Gastrocnemius medialis (tissue), 4 donors: Measurements from ENCODE around the gene ZNF652.

Experiments used
- CTCF ChIP-seq, 5 experiments: fragments of 450-650 bp in 3 of 5; fragments of 200-600 bp in 2 of 5; sonication (generic) in 2 of 5; IDR thresholded peaks in 4 of 5; conservative IDR thresholded peaks in 1 of 5; 1 replicate in 4 of 5; 2 replicates in 1 of 5; pipeline ENCODE4 v1.5.1; 2016 to 2019; ENCODE audit warnings: antibody characterized with exemption in 5 of 5, mild to moderate bottlenecking in 3 of 5, moderate library complexity in 3 of 5
- POLR2A ChIP-seq, 2 donors: fragments of 450-650 bp; IDR thresholded peaks; one replicate each; pipeline ENCODE4 v1.6.1; 2017; ENCODE audit warnings: antibody characterized with exemption in 2 of 2, mild to moderate bottlenecking in 2 of 2, moderate library complexity in 2 of 2

DNA sequence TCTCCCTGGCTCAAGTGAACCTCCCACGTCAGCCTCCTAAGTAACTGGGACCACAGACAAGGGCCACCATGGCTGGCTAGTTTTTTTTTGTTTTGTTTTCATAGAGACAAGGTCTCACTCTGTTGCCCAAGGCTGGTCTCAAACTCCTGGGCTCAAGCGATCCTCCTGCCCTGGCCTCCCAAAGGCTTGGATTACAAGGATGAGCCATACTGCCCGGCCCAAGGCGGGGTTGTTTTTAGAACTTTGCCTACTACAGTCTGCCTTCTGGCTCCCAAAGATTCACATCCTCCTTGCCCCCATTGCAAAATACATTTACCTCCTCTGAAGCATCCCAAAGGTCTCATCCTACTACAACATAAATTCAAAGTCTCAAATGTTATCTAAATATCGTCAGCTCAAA lies 82.0 kb downstream of the ZNF652 start:
- TF ChIP-seq CTCF (IDR thresholded peaks at IDR 0.05 in 4 of 5, conservative IDR thresholded peaks at IDR 0.05 in 1 of 5), result no peak
- no peak for TF ChIP-seq POLR2A (IDR thresholded peaks at IDR 0.05)
